HEK293 (cell line): ENCODE results near the gene TMCC1.

Experiments used
- CTCF ChIA-PET: fragments of 350-600 bp; formaldehyde crosslinking; extraction: SDS; loops from one replicate; lab custom pipeline; 2021; ENCODE audit warnings: antibody characterized with exemption; lab: Yijun Ruan, JAX
- POLR2A ChIA-PET: fragments of 300-600 bp; formaldehyde crosslinking; extraction: SDS; loops from one replicate; lab custom pipeline; 2020; ENCODE audit warnings: antibody characterized with exemption, inconsistent platforms; lab: Yijun Ruan, JAX
- H3K27ac ChIP-seq: fragments of 200-500 bp; sonication (Bioruptor generic); 2 replicates; pipeline ENCODE4 v1.5.1; 2014; ENCODE audit warnings: low read depth, low read length, control low read depth, inconsistent platforms; ENCODE audit errors: extremely low read depth
- H3K36me3 ChIP-seq, 2 experiments: fragments of 200-500 bp in 1 of 2; sonication (Bioruptor generic) in 1 of 2; 1 replicate in 1 of 2; 2 replicates in 1 of 2; pipeline ENCODE4 v1.5.1; 2014 to 2017; ENCODE audit warnings: inconsistent platforms in 2 of 2, low read length in 2 of 2; ENCODE audit not compliant: control insufficient read depth in 2 of 2, insufficient read depth in 1 of 2
- H3K4me1 ChIP-seq: fragments of 200-500 bp; sonication (Bioruptor generic); 2 replicates; pipeline ENCODE4 v1.5.1; 2014; ENCODE audit warnings: mild to moderate bottlenecking, low read length, inconsistent platforms; ENCODE audit not compliant: control insufficient read depth, insufficient read depth
- H3K4me3 ChIP-seq: 2 replicates; pipeline ENCODE4 v1.5.1; 2011; ENCODE audit warnings: low read depth, mild to moderate bottlenecking, control low read depth, low read length, moderate library complexity
- H3K9me3 ChIP-seq: fragments of 200-500 bp; sonication (Bioruptor generic); 2 replicates; pipeline ENCODE4 v1.5.1; 2014; ENCODE audit warnings: low read depth, low read length, inconsistent platforms; ENCODE audit not compliant: control insufficient read depth, insufficient read depth
- EGR2 ChIP-seq: fragments of 450-650 bp; formaldehyde crosslinking; IDR thresholded peaks from 2 replicates; pipeline ENCODE4 v1.5.1; 2016; ENCODE audit warnings: low read depth, missing biosample characterization, missing genetic modification characterization
- GLI2 ChIP-seq: fragments of 450-650 bp; formaldehyde crosslinking; IDR thresholded peaks from 2 replicates; pipeline ENCODE4; 2017; ENCODE audit warnings: missing biosample characterization, missing genetic modification characterization, low read depth, borderline replicate concordance
- GLIS1 ChIP-seq: fragments of 450-650 bp; formaldehyde crosslinking; IDR thresholded peaks from 2 replicates; pipeline ENCODE4 v1.5.1; 2016; ENCODE audit warnings: missing biosample characterization, missing genetic modification characterization
- KLF9 ChIP-seq: fragments of 450-650 bp; formaldehyde crosslinking; IDR thresholded peaks from 2 replicates; pipeline ENCODE4 v1.5.1; 2016; ENCODE audit warnings: missing biosample characterization, missing genetic modification characterization, low read depth
- MYNN ChIP-seq: fragments of 450-650 bp; formaldehyde crosslinking; IDR thresholded peaks from 2 replicates; pipeline ENCODE4 v1.5.1; 2016; ENCODE audit warnings: missing biosample characterization, missing genetic modification characterization, borderline replicate concordance
- PRDM1 ChIP-seq: fragments of 450-650 bp; formaldehyde crosslinking; IDR thresholded peaks from 2 replicates; pipeline ENCODE4; 2016; ENCODE audit warnings: missing biosample characterization, missing genetic modification characterization
- SP3 ChIP-seq: fragments of 450-650 bp; formaldehyde crosslinking; IDR thresholded peaks from 2 replicates; pipeline ENCODE4 v1.5.1; 2016; ENCODE audit warnings: missing biosample characterization, missing genetic modification characterization
- ZFP37 ChIP-seq: fragments of 450-650 bp; formaldehyde crosslinking; IDR thresholded peaks from 2 replicates; pipeline ENCODE4 v1.5.1; 2016; ENCODE audit warnings: missing biosample characterization, missing genetic modification characterization
- ZIC2 ChIP-seq: fragments of 450-650 bp; formaldehyde crosslinking; IDR thresholded peaks from 2 replicates; pipeline ENCODE4 v1.5.1; 2016; ENCODE audit warnings: missing biosample characterization, missing genetic modification characterization
- ZNF221 ChIP-seq: fragments of 450-650 bp; formaldehyde crosslinking; IDR thresholded peaks from 2 replicates; pipeline ENCODE4 v1.5.1; 2017; ENCODE audit warnings: missing biosample characterization, missing genetic modification characterization, borderline replicate concordance
- ZNF248 ChIP-seq: fragments of 450-650 bp; formaldehyde crosslinking; IDR thresholded peaks from 2 replicates; pipeline ENCODE4 v1.5.1; 2017; ENCODE audit warnings: missing biosample characterization, missing genetic modification characterization
- ZNF26 ChIP-seq: fragments of 450-650 bp; formaldehyde crosslinking; IDR thresholded peaks from 2 replicates; pipeline ENCODE4 v1.5.1; 2016; ENCODE audit warnings: missing biosample characterization, missing genetic modification characterization
- ZNF302 ChIP-seq: fragments of 450-650 bp; formaldehyde crosslinking; IDR thresholded peaks from 2 replicates; pipeline ENCODE4 v1.5.1; 2016; ENCODE audit warnings: missing biosample characterization, missing genetic modification characterization, low read depth
- ZNF394 ChIP-seq: fragments of 450-650 bp; formaldehyde crosslinking; IDR thresholded peaks from 2 replicates; pipeline ENCODE4 v1.5.1; 2016; ENCODE audit warnings: missing biosample characterization, missing genetic modification characterization, mild to moderate bottlenecking, moderate library complexity, borderline replicate concordance
- ZNF404 ChIP-seq: fragments of 450-650 bp; formaldehyde crosslinking; IDR thresholded peaks from 2 replicates; pipeline ENCODE4 v1.5.1; 2017; ENCODE audit warnings: missing biosample characterization, missing genetic modification characterization
- ZNF600 ChIP-seq: fragments of 450-650 bp; formaldehyde crosslinking; IDR thresholded peaks from 2 replicates; pipeline ENCODE4 v1.5.1; 2016; ENCODE audit warnings: missing biosample characterization, missing genetic modification characterization
- ZNF768 ChIP-seq: fragments of 450-650 bp; formaldehyde crosslinking; IDR thresholded peaks from 2 replicates; pipeline ENCODE4 v1.5.1; 2018; ENCODE audit warnings: missing biosample characterization, mild to moderate bottlenecking, missing genetic modification characterization
- ZNF843 ChIP-seq: fragments of 450-650 bp; formaldehyde crosslinking; IDR thresholded peaks from 2 replicates; pipeline ENCODE4 v1.5.1; 2016; ENCODE audit warnings: missing biosample characterization, missing genetic modification characterization
- TF ChIP-seq, protein P1 (sequence below): fragments of 450-650 bp; formaldehyde crosslinking; IDR thresholded peaks from 2 replicates; pipeline ENCODE4 v1.5.1; 2016; ENCODE audit warnings: missing biosample characterization, missing genetic modification characterization
- TF ChIP-seq, protein P2 (sequence below): fragments of 450-650 bp; formaldehyde crosslinking; IDR thresholded peaks from 2 replicates; pipeline ENCODE4 v1.5.1; 2016; ENCODE audit warnings: missing biosample characterization, missing genetic modification characterization
- TF ChIP-seq, protein P3 (sequence below): fragments of 450-650 bp; formaldehyde crosslinking; IDR thresholded peaks from 2 replicates; pipeline ENCODE4 v1.5.1; 2016; ENCODE audit warnings: missing biosample characterization, missing genetic modification characterization, borderline replicate concordance

Gene TMCC1

GRCh38 chr3:129746629-129747028 is 146.9 kb downstream of the TMCC1 start:
- H3K36me3 ChIP-seq: no peaks in the 10 kb centered on the region
- TF ChIP-seq ZNF600: 0 out of 2 replicates have a peak, but pooled peaks have one; percentile 24
- no peak for TF ChIP-seq ZNF768 (tag by site-specific recombination)
- no peak for TF ChIP-seq SP3
- TF ChIP-seq MYNN: no peak
- TF ChIP-seq, protein P1, sequence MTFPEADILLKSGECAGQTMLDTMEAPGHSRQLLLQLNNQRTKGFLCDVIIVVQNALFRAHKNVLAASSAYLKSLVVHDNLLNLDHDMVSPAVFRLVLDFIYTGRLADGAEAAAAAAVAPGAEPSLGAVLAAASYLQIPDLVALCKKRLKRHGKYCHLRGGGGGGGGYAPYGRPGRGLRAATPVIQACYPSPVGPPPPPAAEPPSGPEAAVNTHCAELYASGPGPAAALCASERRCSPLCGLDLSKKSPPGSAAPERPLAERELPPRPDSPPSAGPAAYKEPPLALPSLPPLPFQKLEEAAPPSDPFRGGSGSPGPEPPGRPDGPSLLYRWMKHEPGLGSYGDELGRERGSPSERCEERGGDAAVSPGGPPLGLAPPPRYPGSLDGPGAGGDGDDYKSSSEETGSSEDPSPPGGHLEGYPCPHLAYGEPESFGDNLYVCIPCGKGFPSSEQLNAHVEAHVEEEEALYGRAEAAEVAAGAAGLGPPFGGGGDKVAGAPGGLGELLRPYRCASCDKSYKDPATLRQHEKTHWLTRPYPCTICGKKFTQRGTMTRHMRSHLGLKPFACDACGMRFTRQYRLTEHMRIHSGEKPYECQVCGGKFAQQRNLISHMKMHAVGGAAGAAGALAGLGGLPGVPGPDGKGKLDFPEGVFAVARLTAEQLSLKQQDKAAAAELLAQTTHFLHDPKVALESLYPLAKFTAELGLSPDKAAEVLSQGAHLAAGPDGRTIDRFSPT (tag by site-specific recombination): no peak
- TF ChIP-seq, protein P2, sequence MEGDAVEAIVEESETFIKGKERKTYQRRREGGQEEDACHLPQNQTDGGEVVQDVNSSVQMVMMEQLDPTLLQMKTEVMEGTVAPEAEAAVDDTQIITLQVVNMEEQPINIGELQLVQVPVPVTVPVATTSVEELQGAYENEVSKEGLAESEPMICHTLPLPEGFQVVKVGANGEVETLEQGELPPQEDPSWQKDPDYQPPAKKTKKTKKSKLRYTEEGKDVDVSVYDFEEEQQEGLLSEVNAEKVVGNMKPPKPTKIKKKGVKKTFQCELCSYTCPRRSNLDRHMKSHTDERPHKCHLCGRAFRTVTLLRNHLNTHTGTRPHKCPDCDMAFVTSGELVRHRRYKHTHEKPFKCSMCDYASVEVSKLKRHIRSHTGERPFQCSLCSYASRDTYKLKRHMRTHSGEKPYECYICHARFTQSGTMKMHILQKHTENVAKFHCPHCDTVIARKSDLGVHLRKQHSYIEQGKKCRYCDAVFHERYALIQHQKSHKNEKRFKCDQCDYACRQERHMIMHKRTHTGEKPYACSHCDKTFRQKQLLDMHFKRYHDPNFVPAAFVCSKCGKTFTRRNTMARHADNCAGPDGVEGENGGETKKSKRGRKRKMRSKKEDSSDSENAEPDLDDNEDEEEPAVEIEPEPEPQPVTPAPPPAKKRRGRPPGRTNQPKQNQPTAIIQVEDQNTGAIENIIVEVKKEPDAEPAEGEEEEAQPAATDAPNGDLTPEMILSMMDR (tag by site-specific recombination): no peak
- peak; percentile 40 for TF ChIP-seq ZIC2 (tag by site-specific recombination)
- TF ChIP-seq, all 188 proteins: peak for 2
- Histone ChIP-seq H3K4me3 (no peak overlapping the region), H3K4me1 (0 out of 2 replicates have a peak, but pooled peaks cover 3% of the 10 kb centered on the region), H3K27ac (no peak overlapping the region), H3K9me3 (no peaks in the 10 kb centered on the region)
- ChIA-PET CTCF (interaction anchor here (0.9 kb wide), 1 partner anchor 78 kb away, joined by 3 read pairs; no protein-coding TSS in a partner anchor), POLR2A (no interaction called here)

DNA sequence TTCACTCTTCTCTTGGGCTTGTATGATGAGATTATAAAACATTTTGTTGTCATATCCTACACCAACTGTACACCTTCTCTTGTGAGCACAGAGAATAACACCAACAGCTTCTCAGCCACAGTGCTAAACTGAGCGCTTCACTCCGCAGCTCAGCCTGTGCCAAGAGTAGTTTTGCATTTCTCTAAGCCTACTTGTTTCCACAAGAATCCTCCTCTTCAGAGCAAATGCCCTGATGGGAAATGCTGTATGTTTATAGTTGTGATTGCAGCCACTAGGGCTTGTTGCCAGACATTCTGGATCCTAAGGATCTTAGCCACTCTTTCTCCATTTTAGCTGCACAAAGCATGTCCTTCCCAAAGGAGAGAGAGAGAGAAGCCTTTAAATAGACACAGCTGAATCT is 148.3 kb downstream of the TMCC1 start:
- POLR2A ChIA-PET: no interaction called here
- CTCF ChIA-PET: interaction anchor here (0.7 kb wide), 1 partner anchor 15 kb away, joined by 3 read pairs; no protein-coding TSS in a partner anchor
- H3K36me3 ChIP-seq: no peaks in the 10 kb centered on the region
- 0 out of 2 replicates have a peak, but pooled peaks cover 3% of the 10 kb centered on the region for H3K4me1 ChIP-seq
- H3K27ac ChIP-seq: no peak overlapping the region
- H3K4me3 ChIP-seq: no peak overlapping the region
- no peaks in the 10 kb centered on the region for H3K9me3 ChIP-seq
- no peak for TF ChIP-seq ZNF600
- TF ChIP-seq, protein P3, sequence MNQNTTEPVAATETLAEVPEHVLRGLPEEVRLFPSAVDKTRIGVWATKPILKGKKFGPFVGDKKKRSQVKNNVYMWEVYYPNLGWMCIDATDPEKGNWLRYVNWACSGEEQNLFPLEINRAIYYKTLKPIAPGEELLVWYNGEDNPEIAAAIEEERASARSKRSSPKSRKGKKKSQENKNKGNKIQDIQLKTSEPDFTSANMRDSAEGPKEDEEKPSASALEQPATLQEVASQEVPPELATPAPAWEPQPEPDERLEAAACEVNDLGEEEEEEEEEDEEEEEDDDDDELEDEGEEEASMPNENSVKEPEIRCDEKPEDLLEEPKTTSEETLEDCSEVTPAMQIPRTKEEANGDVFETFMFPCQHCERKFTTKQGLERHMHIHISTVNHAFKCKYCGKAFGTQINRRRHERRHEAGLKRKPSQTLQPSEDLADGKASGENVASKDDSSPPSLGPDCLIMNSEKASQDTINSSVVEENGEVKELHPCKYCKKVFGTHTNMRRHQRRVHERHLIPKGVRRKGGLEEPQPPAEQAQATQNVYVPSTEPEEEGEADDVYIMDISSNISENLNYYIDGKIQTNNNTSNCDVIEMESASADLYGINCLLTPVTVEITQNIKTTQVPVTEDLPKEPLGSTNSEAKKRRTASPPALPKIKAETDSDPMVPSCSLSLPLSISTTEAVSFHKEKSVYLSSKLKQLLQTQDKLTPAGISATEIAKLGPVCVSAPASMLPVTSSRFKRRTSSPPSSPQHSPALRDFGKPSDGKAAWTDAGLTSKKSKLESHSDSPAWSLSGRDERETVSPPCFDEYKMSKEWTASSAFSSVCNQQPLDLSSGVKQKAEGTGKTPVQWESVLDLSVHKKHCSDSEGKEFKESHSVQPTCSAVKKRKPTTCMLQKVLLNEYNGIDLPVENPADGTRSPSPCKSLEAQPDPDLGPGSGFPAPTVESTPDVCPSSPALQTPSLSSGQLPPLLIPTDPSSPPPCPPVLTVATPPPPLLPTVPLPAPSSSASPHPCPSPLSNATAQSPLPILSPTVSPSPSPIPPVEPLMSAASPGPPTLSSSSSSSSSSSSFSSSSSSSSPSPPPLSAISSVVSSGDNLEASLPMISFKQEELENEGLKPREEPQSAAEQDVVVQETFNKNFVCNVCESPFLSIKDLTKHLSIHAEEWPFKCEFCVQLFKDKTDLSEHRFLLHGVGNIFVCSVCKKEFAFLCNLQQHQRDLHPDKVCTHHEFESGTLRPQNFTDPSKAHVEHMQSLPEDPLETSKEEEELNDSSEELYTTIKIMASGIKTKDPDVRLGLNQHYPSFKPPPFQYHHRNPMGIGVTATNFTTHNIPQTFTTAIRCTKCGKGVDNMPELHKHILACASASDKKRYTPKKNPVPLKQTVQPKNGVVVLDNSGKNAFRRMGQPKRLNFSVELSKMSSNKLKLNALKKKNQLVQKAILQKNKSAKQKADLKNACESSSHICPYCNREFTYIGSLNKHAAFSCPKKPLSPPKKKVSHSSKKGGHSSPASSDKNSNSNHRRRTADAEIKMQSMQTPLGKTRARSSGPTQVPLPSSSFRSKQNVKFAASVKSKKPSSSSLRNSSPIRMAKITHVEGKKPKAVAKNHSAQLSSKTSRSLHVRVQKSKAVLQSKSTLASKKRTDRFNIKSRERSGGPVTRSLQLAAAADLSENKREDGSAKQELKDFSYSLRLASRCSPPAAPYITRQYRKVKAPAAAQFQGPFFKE: no peak
- no peak for TF ChIP-seq ZFP37 (tag by site-specific recombination)
- no peak for TF ChIP-seq PRDM1
- TF ChIP-seq KLF9 (tag by site-specific recombination): no peak
- no peak for TF ChIP-seq EGR2
- no peak for TF ChIP-seq ZNF843 (tag by site-specific recombination)
- TF ChIP-seq ZNF248 (tag by site-specific recombination): no peak
- no peak for TF ChIP-seq ZNF302 (tag by site-specific recombination)
- no peak for TF ChIP-seq GLI2 (tag by site-specific recombination)
- TF ChIP-seq ZNF221 (tag by site-specific recombination): no peak
- no peak for TF ChIP-seq ZNF26 (tag by site-specific recombination)
- no peak for TF ChIP-seq GLIS1 (tag by site-specific recombination)
- no peak for TF ChIP-seq ZNF394 (tag by site-specific recombination)
- TF ChIP-seq ZNF404 (tag by site-specific recombination): no peak
- TF ChIP-seq, protein P1 (tag by site-specific recombination): no peak
